GM12865 (cell line): ENCODE measurements around the gene CTBP1.

Experiments
- DNase-seq: peaks from one replicate; pipeline ENCODE4 v3.0.0; 2010; ENCODE audit warnings: low read depth
- H3K4me3 ChIP-seq: 2 replicates; pipeline ENCODE4 v1.5.1; 2011; ENCODE audit warnings: mild to moderate bottlenecking, low read depth, low read length, control low read depth
- CTCF ChIP-seq: IDR thresholded peaks from 2 replicates; pipeline ENCODE4 v1.5.1; 2011; ENCODE audit warnings: low read length, control low read depth, low read depth, inconsistent platforms; ENCODE audit not compliant: insufficient read depth; ENCODE audit errors: missing control alignments

The CTBP1 gene

GRCh38 chr4:1258457-1258856 is 9.5 kb upstream of the CTBP1 start:
- TF ChIP-seq CTCF, result no peak
- H3K4me3 ChIP-seq, result no peak overlapping the region
- no peak for DNase-seq

GRCh38 chr4:1255699-1256098 is 6.8 kb upstream of the CTBP1 start:
- no peak for TF ChIP-seq CTCF
- no peak for DNase-seq
- H3K4me3 ChIP-seq, result no peak overlapping the region

- H3K4me3 ChIP-seq, result no peak overlapping the region
- TF ChIP-seq CTCF, result no peak
- no peak for DNase-seq
These were observed 6.2 kb upstream of the CTBP1 start for GRCh38 chr4:1255151-1255550.

GRCh38 chr4:1253831-1254230 is 4.9 kb upstream of the CTBP1 start:
- no peak for DNase-seq
- H3K4me3 ChIP-seq, result no peak overlapping the region
- TF ChIP-seq CTCF, result no peak

- TF ChIP-seq CTCF, result no peak
- H3K4me3 ChIP-seq, result no peak overlapping the region
These were observed 4.1 kb upstream of the CTBP1 start for GRCh38 chr4:1252928-1253492.

GRCh38 chr4:1251773-1252066 is 2.8 kb upstream of the CTBP1 start:
- no peak for DNase-seq
- no peak for TF ChIP-seq CTCF
- H3K4me3 ChIP-seq, result no peak overlapping the region

More at GRCh38 chr4:1252928-1253492, 4.1 kb upstream of the CTBP1 start:
- DNase-seq, result no peak

GRCh38 chr4:1250921-1251772 is 2.2 kb upstream of the CTBP1 start:
- H3K4me3 ChIP-seq, result peak overlapping the region; percentile 83; the same call in 1 of the 2 replicates
- no peak for TF ChIP-seq CTCF
- no peak for DNase-seq
